HFF-Myc (cell line): Measurements from ENCODE around the gene KLHDC4.
A peak's percentile ranks its signal among the peaks of the same experiment; 100 is the strongest.
"Not testable (repeated sequence)": the region's sequence is repeated elsewhere in the genome, so short reads cannot be mapped to it uniquely, and the experiment has no call there.

Source experiments
- DNase-seq: peaks from one replicate; pipeline ENCODE4 v3.0.0-alpha.2; 2011; ENCODE audit warnings: low read depth; ENCODE audit errors: extremely low read depth
- H3K4me3 ChIP-seq: replicated peaks from 2 replicates; pipeline ENCODE4 v1.5.1; 2011; ENCODE audit warnings: low read depth, mild to moderate bottlenecking, control low read depth, low read length
- TF ChIP-seq, protein P1 (sequence below): IDR thresholded peaks from 2 replicates; pipeline ENCODE4 v1.5.1; 2012; ENCODE audit warnings: mild to moderate bottlenecking, low read depth, low read length, control low read depth; ENCODE audit errors: missing control alignments

Gene KLHDC4

GRCh38 chr16:87765776-87766484, at the start of gene KLHDC4:
TSS of gene KLHDC4 (minus strand) at chr16:87765986. CDS start at chr16:87765890, 96 bp downstream.
- peak within 1 kb of the TSS; percentile 88 for H3K4me3 ChIP-seq
- no peak for DNase-seq
- TF ChIP-seq, protein P1, sequence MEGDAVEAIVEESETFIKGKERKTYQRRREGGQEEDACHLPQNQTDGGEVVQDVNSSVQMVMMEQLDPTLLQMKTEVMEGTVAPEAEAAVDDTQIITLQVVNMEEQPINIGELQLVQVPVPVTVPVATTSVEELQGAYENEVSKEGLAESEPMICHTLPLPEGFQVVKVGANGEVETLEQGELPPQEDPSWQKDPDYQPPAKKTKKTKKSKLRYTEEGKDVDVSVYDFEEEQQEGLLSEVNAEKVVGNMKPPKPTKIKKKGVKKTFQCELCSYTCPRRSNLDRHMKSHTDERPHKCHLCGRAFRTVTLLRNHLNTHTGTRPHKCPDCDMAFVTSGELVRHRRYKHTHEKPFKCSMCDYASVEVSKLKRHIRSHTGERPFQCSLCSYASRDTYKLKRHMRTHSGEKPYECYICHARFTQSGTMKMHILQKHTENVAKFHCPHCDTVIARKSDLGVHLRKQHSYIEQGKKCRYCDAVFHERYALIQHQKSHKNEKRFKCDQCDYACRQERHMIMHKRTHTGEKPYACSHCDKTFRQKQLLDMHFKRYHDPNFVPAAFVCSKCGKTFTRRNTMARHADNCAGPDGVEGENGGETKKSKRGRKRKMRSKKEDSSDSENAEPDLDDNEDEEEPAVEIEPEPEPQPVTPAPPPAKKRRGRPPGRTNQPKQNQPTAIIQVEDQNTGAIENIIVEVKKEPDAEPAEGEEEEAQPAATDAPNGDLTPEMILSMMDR = no peak

DNA sequence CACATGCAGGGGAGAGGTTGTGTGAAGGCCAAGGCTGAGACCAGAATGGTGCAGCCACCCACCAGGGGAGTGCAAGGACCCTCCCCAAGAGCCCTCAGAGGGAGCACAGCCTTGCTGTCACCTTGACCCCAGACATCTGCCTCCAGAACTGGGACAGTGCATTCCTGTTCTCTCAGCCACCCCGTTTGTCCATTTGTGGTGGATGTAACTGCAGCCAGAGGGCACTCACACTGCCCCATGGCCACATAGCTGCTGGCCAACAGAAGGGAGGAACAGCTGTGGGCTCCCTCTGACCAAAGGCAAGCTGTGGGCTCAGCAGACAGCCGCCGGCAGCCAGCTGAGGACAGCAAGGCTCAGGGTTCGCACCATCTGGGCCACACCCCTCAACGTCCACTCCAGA, 49.8 kb upstream of the KLHDC4 start:
- no peak overlapping the region for H3K4me3 ChIP-seq
- DNase-seq = no peak
- TF ChIP-seq, protein P1 = no peak

- no peak overlapping the region for H3K4me3 ChIP-seq
- TF ChIP-seq, protein P1 = no peak
- no peak for DNase-seq
Observed at GRCh38 chr16:87812200-87812656, 46.4 kb upstream of the KLHDC4 start.

DNA sequence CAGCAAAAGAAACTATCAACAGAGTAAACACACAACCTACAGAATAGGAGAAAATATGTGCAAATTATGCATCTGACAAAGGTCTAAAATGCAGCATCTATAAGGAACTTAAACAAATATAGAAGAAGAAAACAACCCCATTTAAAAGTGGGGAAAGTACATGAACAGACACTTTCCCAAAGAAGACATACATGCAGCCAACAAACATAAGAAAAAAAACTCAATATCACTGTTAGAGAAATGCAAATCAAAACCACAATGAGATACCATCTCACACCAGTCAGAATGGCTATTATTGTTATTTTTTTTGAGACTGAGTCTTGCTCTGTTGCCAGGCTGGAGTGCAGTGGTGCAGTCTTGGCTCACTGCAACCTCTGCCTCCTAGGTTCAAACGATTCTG, 45.7 kb upstream of the KLHDC4 start:
- H3K4me3 ChIP-seq, DNase-seq: not testable (repeated sequence)

- TF ChIP-seq, protein P1 = no peak
- no peak overlapping the region for H3K4me3 ChIP-seq
- no peak for DNase-seq
Observed at GRCh38 chr16:87809150-87809902, 43.5 kb upstream of the KLHDC4 start.

DNA sequence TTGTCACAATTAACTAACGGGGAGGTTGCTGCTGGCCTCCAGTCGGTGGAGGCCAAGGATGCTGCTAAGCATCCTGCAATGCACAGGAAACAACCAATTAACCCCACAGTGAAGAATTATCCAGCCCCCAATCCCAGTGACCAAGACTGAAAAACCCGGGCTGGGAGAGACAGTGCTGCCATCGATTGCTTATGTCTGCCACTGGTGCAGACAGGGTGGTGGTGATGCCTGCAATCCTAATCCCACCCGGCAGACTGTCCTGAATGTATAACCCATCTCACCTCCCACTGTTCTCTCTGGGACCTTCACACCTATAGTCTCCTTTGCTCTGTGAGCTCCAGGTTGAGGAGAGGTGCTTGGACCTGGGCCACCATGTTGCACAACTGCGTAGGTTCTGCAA, 42.3 kb upstream of the KLHDC4 start:
- no peak for DNase-seq
- TF ChIP-seq, protein P1 = no peak
- H3K4me3 ChIP-seq = no peak overlapping the region

- peak; percentile 22 for DNase-seq
- H3K4me3 ChIP-seq = peak overlapping the region; percentile 24
- TF ChIP-seq, protein P1 = no peak
Observed at GRCh38 chr16:87806641-87807546, 41.1 kb upstream of the KLHDC4 start.
